NB4 (cell line): ENCODE measurements around the gene ELK3.

Experiments used
- DNase-seq: peaks from one replicate; pipeline ENCODE4 v3.0.0; 2010; ENCODE audit warnings: low read depth
- H3K4me3 ChIP-seq: one replicate; pipeline ENCODE4 v1.5.1; 2011; ENCODE audit warnings: mild to moderate bottlenecking, low read depth, low read length, moderate library complexity
- MAX ChIP-seq: IDR thresholded peaks from 2 replicates; pipeline ENCODE4 v1.6.1; 2011; ENCODE audit warnings: low read depth, low read length
- MYC ChIP-seq: IDR thresholded peaks from 2 replicates; pipeline ENCODE4 v1.6.1; 2011; ENCODE audit warnings: low read depth, low read length
- POLR2A ChIP-seq: IDR thresholded peaks from 2 replicates; pipeline ENCODE4 v1.6.1; 2011; ENCODE audit warnings: mild to moderate bottlenecking; ENCODE audit not compliant: insufficient read length; ENCODE audit errors: extremely low read depth
- TF ChIP-seq, protein P1 (sequence below): IDR thresholded peaks from one replicate; pipeline ENCODE4 v1.5.1; 2012; ENCODE audit warnings: low read depth, low read length

ELK3 gene

DNA sequence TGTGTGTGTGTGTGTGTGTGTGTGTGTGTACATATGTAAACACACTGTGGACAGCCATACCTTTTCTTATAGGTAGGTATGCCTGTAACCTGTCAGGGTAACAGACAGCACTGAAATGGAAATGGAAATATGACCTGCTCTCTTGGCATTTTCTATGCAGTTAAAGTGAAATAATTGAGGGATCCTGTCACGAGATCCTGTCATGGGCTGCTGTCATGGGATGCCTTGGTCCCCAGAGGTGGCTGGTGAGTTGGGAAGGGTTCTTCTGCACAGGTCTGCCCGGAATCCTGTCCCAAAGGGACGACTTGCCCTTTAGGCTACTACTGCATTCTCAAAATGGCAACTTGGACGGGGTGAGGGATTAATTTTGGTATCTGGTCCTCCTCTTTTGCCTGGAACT is 47.3 kb downstream of the ELK3 start:
- DNase-seq, result no peak
- no peak overlapping the region for H3K4me3 ChIP-seq
- TF ChIP-seq MAX, result no peak
- TF ChIP-seq, protein P1, sequence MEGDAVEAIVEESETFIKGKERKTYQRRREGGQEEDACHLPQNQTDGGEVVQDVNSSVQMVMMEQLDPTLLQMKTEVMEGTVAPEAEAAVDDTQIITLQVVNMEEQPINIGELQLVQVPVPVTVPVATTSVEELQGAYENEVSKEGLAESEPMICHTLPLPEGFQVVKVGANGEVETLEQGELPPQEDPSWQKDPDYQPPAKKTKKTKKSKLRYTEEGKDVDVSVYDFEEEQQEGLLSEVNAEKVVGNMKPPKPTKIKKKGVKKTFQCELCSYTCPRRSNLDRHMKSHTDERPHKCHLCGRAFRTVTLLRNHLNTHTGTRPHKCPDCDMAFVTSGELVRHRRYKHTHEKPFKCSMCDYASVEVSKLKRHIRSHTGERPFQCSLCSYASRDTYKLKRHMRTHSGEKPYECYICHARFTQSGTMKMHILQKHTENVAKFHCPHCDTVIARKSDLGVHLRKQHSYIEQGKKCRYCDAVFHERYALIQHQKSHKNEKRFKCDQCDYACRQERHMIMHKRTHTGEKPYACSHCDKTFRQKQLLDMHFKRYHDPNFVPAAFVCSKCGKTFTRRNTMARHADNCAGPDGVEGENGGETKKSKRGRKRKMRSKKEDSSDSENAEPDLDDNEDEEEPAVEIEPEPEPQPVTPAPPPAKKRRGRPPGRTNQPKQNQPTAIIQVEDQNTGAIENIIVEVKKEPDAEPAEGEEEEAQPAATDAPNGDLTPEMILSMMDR, result no peak
- no peak for TF ChIP-seq MYC
- TF ChIP-seq POLR2A, result no peak

GRCh38 chr12:96241846-96242256 is 47.7 kb downstream of the ELK3 start:
- H3K4me3 ChIP-seq, result no peak overlapping the region
- TF ChIP-seq POLR2A (no peak), MYC (no peak), MAX (no peak)
- TF ChIP-seq, protein P1, result no peak
- no peak for DNase-seq

- peak; percentile 39 for DNase-seq
- TF ChIP-seq, protein P1, result no peak
- TF ChIP-seq MAX (no peak), POLR2A (no peak), MYC (no peak)
- H3K4me3 ChIP-seq, result no peak overlapping the region
These were observed 48.4 kb downstream of the ELK3 start for GRCh38 chr12:96242597-96242996.

GRCh38 chr12:96244826-96245225 is 50.7 kb downstream of the ELK3 start:
- TF ChIP-seq MAX, result no peak
- TF ChIP-seq POLR2A, result no peak
- TF ChIP-seq, protein P1, result no peak
- no peak for TF ChIP-seq MYC
- H3K4me3 ChIP-seq, result no peak overlapping the region
- no peak for DNase-seq

GRCh38 chr12:96246926-96247505 is 52.8 kb downstream of the ELK3 start:
- TF ChIP-seq MYC (no peak), MAX (no peak), POLR2A (no peak)
- TF ChIP-seq, protein P1, result no peak
- DNase-seq, result no peak

More at GRCh38 chr12:96246926-96247505, 52.8 kb downstream of the ELK3 start:
- no peak overlapping the region for H3K4me3 ChIP-seq
